ENCODE measurements around the gene PTPRN2. TPM values are rescaled to one million over a fixed set of nuclear protein-coding genes. Genes with fewer than 3 reads are reported as not detected.

Gene PTPRN2
- polyA plus RNA-seq, 1 of the 3 experiments (the other 2 are of a cell fraction): 4.0 TPM

- TF ChIP-seq EZH2phosphoT487 (IDR thresholded peaks at IDR 0.05; ENCODE audit: borderline replicate concordance, low read depth): no peak
- no peak for TF ChIP-seq POLR2AphosphoS5 (IDR thresholded peaks at IDR 0.05; ENCODE audit: low read depth, low read length)
Observed at GRCh38 chr7:158499082-158499455, 88.6 kb downstream of the PTPRN2 start (continued).

GRCh38 chr7:158498443-158499081 lies 89.1 kb downstream of the PTPRN2 start:
- H3K27ac ChIP-seq (ENCODE audit: low read depth in 2 of 2, low read length in 1 of 2): no peak overlapping the region
- H3K79me2 ChIP-seq (ENCODE audit: insufficient read depth): no peaks in the 10 kb centered on the region
- no peak overlapping the region for H3K9ac ChIP-seq
- no peaks in the 10 kb centered on the region for H3K9me2 ChIP-seq
- peaks cover 0 to 24% of the 10 kb centered on the region in 2 experiments; a peak in 2 of 4 replicates for H3K4me1 ChIP-seq (ENCODE audit: control insufficient read depth in 1 of 2, insufficient read depth in 2 of 2, low read depth in 1 of 2, low read length in 1 of 2)
- no peak overlapping the region for H3K4me3 ChIP-seq (ENCODE audit: low read depth in 2 of 2, low read length in 1 of 2)
- POLR2A ChIA-PET: interaction anchor here (1.1 kb wide), 1 partner anchor 10 kb away, joined by 4 read pairs; no protein-coding TSS in a partner anchor
- H4K20me1 ChIP-seq (ENCODE audit: insufficient read depth): no peaks in the 10 kb centered on the region
- H2AFZ ChIP-seq (ENCODE audit: low read depth): no peak overlapping the region
- WGBS (ENCODE audit: low lambda C conversion rate): 49% methylated on average over 11 of the region's 11 CpGs
- no peaks in the 10 kb centered on the region for H3F3A ChIP-seq (replicated peaks; ENCODE audit: insufficient read depth)
- TF ChIP-seq FOXM1 (IDR thresholded peaks at IDR 0.05; ENCODE audit: low read depth) (no peak), RFX5 (IDR thresholded peaks at IDR 0.05; ENCODE audit: low read length) (no peak), USF1 (IDR thresholded peaks at IDR 0.05; ENCODE audit: borderline replicate concordance, low read depth) (no peak), MAX (IDR thresholded peaks at IDR 0.05; ENCODE audit: low read depth) (no peak), EP300 (IDR thresholded peaks at IDR 0.05; ENCODE audit: borderline replicate concordance in 1 of 2, low read depth in 1 of 2, low read length in 1 of 2) (no peak), YY1 (IDR thresholded peaks at IDR 0.05; ENCODE audit: low read depth) (no peak), FOSL2 (IDR thresholded peaks at IDR 0.05; ENCODE audit: borderline replicate concordance, low read depth) (no peak), MEF2A (IDR thresholded peaks at IDR 0.05; ENCODE audit: borderline replicate concordance, low read depth) (no peak), NFIC (IDR thresholded peaks at IDR 0.05; ENCODE audit: borderline replicate concordance) (no peak)
- no peaks in the 10 kb centered on the region for H3K36me3 ChIP-seq (replicated peaks in 1 of 2; ENCODE audit: control insufficient read depth in 1 of 2, insufficient read depth in 2 of 2, low read length in 1 of 2)
- DNase-seq: no peak
- no peak overlapping the region for H3K4me2 ChIP-seq
- H3K27me3 ChIP-seq (ENCODE audit: insufficient read depth): no peaks in the 10 kb centered on the region
- H3K9me3 ChIP-seq: no peaks in the 10 kb centered on the region
- CTCF ChIA-PET: interaction anchor here (0.7 to 1.7 kb wide), 7 partner anchors 13 to 478 kb away, joined by 3 to 7 read pairs (median 4); no protein-coding TSS in a partner anchor

GRCh38 chr7:158497627-158498026 lies 90.0 kb downstream of the PTPRN2 start:
- ChIA-PET CTCF (interaction anchor here (1.0 to 1.7 kb wide), 4 partner anchors 67 to 479 kb away, joined by 3 to 7 read pairs (median 4); no protein-coding TSS in a partner anchor), POLR2A (no interaction called here)
- DNase-seq: no peak
- Histone ChIP-seq H4K20me1 (ENCODE audit: insufficient read depth) (no peaks in the 10 kb centered on the region), H3K36me3 (replicated peaks in 1 of 2; ENCODE audit: control insufficient read depth in 1 of 2, insufficient read depth in 2 of 2, low read length in 1 of 2) (no peaks in the 10 kb centered on the region), H3K9ac (no peak overlapping the region), H3K9me2 (no peaks in the 10 kb centered on the region), H3K4me1 (ENCODE audit: control insufficient read depth in 1 of 2, insufficient read depth in 2 of 2, low read depth in 1 of 2, low read length in 1 of 2) (peaks cover 0 to 24% of the 10 kb centered on the region in 2 experiments; a peak in 2 of 4 replicates), H2AFZ (ENCODE audit: low read depth) (no peak overlapping the region), H3K79me2 (ENCODE audit: insufficient read depth) (no peaks in the 10 kb centered on the region), H3K27me3 (ENCODE audit: insufficient read depth) (no peaks in the 10 kb centered on the region), H3F3A (replicated peaks; ENCODE audit: insufficient read depth) (no peaks in the 10 kb centered on the region), H3K4me3 (ENCODE audit: low read depth in 2 of 2, low read length in 1 of 2) (no peak overlapping the region), H3K27ac (ENCODE audit: low read depth in 2 of 2, low read length in 1 of 2) (no peak overlapping the region; a peak in 1 of 4 replicates), H3K9me3 (no peaks in the 10 kb centered on the region), H3K4me2 (no peak overlapping the region)
- TF ChIP-seq FOSL2 (IDR thresholded peaks at IDR 0.05; ENCODE audit: borderline replicate concordance, low read depth): no peak
- no peak for TF ChIP-seq TCF12 (IDR thresholded peaks at IDR 0.05)
- no peak for TF ChIP-seq CHD2 (IDR thresholded peaks at IDR 0.05; ENCODE audit: low read length, partially characterized antibody)
- no peak for TF ChIP-seq SIN3A (IDR thresholded peaks at IDR 0.05; ENCODE audit: borderline replicate concordance, low read depth, low read length)
- WGBS (ENCODE audit: low lambda C conversion rate): 73% methylated on average over 9 of the region's 9 CpGs
